GM21381 (cell line): ENCODE measurements around the gene TSPEAR.
"Not testable (repeated sequence)": the region's sequence is repeated elsewhere in the genome, so short reads cannot be mapped to it uniquely, and the experiment has no call there.

ENCODE experiments used
- ATAC-seq: cut with Tn5 transposase; IDR thresholded peaks from one replicate; pipeline ENCODE4 v1.9.1; 2021; ENCODE audit warnings: mild to moderate bottlenecking, moderate library complexity; ENCODE audit not compliant: unreplicated experiment

Gene TSPEAR

GRCh38 chr21:44636209-44637017 lies 75.0 kb downstream of the TSPEAR start:
- ATAC-seq, result no peak

DNA sequence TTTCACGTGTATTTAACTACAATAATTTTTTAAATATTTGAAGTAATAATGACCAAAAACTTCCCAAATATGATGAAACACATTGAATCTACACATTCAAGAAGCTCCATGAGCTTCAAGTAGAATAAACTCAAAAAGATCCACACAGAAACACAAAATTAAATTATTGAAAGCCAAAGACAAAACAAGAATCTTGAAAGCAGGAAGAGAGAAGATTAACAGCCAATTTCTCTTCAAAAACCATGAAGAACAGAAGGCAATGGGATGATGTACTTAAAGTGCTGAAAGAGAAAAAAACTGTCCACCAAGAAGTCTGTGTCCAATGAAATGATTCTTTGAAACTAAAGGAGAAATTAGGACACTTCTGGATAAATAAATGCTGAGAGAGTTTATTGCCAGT lies 79.3 kb downstream of the TSPEAR start:
- no peak for ATAC-seq

GRCh38 chr21:44630440-44630839 lies 80.9 kb downstream of the TSPEAR start:
- ATAC-seq, result no peak

GRCh38 chr21:44628707-44629391 lies 82.5 kb downstream of the TSPEAR start:
- no peak for ATAC-seq

DNA sequence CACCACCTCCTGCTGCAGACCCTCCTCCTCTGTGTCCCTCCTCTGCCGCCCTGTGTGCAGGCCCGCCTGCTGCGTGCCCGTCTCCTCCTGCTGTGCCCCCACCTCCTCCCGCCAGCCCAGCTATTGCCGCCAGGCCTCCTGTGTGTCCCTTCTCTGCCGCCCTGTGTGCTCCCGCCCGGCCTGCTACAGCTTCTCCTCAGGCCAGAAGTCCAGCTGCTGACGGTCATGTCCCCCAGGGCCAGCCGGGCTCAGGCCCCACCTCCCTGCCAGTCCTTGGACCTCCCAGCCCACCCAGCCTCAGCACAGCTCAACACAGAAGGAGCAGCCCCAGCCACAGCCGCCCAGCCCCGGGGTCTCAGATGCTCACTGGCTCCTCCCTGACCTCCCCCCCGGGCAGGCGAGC lies 83.5 kb downstream of the TSPEAR start:
- not testable (repeated sequence) for ATAC-seq

DNA sequence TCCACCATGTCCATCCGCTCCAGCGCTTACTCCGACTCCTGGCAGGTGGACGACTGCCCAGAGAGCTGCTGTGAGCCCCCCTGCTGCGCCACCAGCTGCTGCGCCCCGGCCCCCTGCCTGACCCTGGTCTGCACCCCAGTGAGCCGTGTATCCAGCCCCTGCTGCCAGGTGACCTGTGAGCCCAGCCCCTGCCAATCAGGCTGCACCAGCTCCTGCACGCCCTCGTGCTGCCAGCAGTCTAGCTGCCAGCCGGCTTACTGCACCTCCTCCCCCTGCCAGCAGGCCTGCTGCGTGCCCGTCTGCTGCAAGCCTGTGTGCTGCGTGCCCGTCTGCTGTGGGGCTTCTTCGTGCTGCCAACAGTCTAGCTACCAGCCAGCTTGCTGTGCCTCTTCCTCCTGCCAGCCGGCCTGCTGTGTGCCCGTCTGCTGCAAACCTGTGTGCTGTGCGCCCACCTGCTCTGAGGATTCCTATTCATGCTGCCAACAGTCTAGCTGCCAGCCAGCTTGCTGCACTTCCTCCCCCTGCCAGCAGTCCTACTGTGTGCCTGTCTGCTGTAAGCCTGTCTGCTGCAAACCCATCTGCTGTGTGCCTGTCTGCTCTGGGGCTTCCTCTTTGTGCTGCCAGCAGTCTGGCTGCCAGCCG lies 84.1 kb downstream of the TSPEAR start:
- ATAC-seq, result not testable (repeated sequence)

DNA sequence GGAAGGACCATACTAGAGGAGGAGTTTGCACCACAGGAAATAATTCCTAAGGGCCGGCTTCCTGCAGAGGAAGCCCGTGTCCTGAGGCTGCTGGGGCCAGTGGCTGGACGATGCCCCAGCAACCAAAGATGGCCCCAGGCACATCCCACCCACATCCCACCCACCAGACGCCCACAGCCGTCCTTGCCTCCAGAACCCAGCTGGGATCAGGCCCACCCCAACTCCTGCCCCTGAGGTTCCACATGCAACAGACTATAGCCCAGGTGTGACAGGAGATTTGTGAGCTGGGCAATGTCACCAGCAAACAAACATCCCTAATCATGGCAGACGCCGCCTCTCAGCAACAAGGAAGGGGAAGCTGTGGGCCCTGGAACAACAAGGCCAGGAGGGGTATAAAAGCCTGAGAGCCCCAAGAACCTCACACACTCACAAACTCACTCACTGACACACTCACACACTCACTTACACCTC lies 84.7 kb downstream of the TSPEAR start, which contains the start of gene KRTAP10-9:
Gene KRTAP10-9 (plus strand): TSS at position 421 of the 471 bp plus-strand sequence. CDS start 79 bp downstream, outside the sequence.
- no peak for ATAC-seq

DNA sequence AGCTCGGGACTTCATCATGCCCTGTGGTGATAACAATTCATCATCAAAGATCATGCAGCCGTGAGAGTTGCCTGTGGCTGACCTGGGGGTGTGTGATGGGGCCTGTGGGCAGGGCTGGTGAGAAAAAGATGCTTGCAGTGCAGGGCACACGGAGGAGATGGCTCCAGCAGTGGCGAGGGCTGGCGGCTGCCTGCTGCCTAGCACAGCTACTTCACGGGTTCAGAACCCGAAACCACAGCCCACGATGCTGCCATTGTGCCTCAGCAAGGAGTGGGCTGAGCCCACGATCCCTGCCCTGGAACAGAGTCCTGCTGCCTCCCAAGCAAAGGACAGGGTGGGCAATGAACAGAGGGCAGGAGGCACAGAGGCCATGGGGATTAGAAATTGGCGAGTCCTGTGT lies 85.1 kb downstream of the TSPEAR start:
- ATAC-seq, result no peak

GRCh38 chr21:44625756-44626155 lies 85.6 kb downstream of the TSPEAR start:
- ATAC-seq, result no peak

GRCh38 chr21:44623575-44623974 lies 87.8 kb downstream of the TSPEAR start:
- no peak for ATAC-seq

- no peak for ATAC-seq
These were observed 91.5 kb downstream of the TSPEAR start for GRCh38 chr21:44619886-44620285.

DNA sequence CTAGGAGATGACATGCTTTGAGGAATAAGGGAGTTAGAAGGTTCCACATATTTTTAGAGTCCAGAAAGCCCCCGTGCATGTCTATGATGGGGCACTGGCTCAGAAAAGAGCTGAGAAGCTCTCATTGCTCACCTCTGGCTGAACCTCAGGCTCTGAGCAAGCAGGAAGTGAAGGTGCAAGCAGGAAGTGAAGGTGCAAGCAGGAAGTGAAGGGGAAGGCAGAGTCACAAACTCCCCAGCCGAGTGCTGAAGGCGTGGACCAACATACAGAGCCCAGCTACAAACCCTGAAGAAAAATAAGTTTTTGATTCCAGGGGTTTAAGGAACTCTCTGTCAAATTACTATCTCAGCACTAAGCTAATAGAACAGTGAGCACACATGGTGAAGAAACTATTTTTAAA lies 92.5 kb downstream of the TSPEAR start:
- no peak for ATAC-seq

DNA sequence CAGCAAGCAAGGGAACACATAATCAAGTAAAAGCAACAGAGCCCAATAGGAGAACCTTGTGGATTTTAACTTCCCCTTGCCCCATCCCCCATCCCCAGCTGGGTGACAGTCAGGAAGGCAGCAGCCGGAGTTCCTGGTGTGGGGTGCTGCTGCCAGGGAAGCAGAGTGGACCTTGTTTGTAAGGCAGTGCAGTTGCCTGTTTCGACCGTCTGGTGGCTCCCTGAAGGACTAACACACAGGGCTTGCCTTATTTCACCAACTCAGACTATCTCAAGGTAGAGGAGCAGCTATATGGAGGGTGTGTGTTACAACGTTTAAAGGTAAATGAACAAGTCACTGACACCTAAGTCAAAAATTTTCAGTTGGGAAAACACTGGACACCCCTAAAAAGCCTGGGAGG lies 92.9 kb downstream of the TSPEAR start:
- no peak for ATAC-seq

DNA sequence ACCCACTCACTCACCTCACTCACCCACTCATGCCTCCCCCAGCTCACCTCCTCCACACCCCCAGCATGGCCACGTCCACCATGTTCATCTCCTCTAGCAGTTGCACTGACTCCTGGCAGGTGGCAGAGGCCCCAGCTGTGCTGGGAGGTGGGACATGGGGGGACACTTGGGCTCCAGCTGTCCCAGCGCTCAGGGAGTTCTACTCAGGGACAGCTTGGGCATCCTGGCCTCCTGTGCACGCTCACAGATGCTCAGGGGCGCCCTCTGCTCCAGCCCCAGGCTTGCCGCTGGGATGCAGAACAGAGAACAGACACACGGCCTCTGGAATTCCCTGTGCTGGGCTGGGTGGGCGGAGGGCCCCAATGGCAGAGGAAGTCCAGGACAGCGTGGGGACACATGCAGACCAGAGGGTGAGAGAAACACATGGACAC lies 94.3 kb downstream of the TSPEAR start:
- no peak for ATAC-seq

- no peak for ATAC-seq
These were observed 94.8 kb downstream of the TSPEAR start for GRCh38 chr21:44616591-44616926.

- ATAC-seq, result no peak
These were observed 95.3 kb downstream of the TSPEAR start for GRCh38 chr21:44615911-44616590.

GRCh38 chr21:44615466-44615865 lies 95.9 kb downstream of the TSPEAR start:
- no peak for ATAC-seq

GRCh38 chr21:44614961-44615391 lies 96.4 kb downstream of the TSPEAR start:
- ATAC-seq, result no peak

GRCh38 chr21:44614161-44614631 lies 97.2 kb downstream of the TSPEAR start:
- ATAC-seq, result no peak

- no peak for ATAC-seq
These were observed 97.8 kb downstream of the TSPEAR start for GRCh38 chr21:44613386-44614155.
